ENCODE data around the gene TSPAN18.

DNA sequence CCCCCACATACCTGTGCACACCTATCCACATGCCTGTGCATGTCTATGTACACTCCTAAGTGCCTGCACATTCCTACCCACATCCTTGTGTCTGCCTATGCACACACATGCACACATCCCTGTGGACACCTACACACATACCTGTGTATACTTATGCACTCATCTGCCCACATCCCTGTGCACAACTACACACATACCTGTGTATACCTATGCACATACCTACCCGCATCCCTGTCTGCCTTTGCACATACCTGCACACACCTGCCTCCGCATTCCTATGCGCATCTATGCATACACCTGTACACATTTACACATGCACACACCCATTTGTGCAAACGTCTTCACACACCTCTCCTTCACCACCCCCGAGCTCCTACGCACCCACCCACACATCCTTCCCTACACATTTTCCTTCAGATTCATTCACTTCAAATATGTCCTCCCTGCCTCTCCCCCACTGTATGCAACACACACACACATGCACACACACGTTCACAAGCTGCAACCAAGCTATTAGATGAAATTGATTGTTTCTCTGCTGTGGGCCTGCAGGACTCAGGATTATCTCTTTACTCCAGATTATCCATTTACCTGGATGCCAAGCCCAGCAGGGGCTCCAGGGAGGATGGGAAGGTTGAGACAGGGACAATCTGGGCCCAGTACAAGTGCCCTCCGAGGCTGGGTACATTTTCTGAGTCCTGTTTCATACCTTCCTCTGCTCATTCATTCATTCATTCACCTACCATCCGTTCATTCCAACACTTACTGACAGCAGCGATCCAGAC, 53.2 kb downstream of the TSPAN18 start:
- TF ChIP-seq CTCF (IDR thresholded peaks at IDR 0.05) (no peak), POLR2A (IDR thresholded peaks at IDR 0.05) (no peak), POLR2AphosphoS5 (IDR thresholded peaks at IDR 0.05) (no peak)

Data from gastroesophageal sphincter (tissue), 3 donors.